Peyer's patch (tissue), 4 donors: ENCODE measurements around the gene ZMYND19. TPM values are rescaled to one million over a fixed set of nuclear protein-coding genes. Genes with fewer than 3 reads are reported as not detected.
A peak's percentile ranks its signal among the peaks of the same experiment; 100 is the strongest.
"Not testable (repeated sequence)": the region's sequence is repeated elsewhere in the genome, so short reads cannot be mapped to it uniquely, and the experiment has no call there.

Experiments used
- DNase-seq, 3 donors: peaks; one replicate each; pipeline ENCODE4 v3.0.0-alpha.2; 2017 to 2019
- H3K27ac ChIP-seq, 4 donors: fragments of 200-600 bp; sonication (generic); one replicate each; pipeline ENCODE4 v1.5.1; 2016 to 2019
- H3K27me3 ChIP-seq, 2 donors: fragments of 200-600 bp; sonication (generic); one replicate each; pipeline ENCODE4 v1.5.1; 2019
- H3K36me3 ChIP-seq, 3 donors: fragments of 200-600 bp; sonication (generic); one replicate each; pipeline ENCODE4 v1.5.1; 2016 to 2019
- H3K4me1 ChIP-seq, 4 donors: fragments of 200-600 bp; sonication (generic); one replicate each; pipeline ENCODE4 v1.5.1; 2016 to 2019
- H3K4me3 ChIP-seq, 4 donors: fragments of 200-600 bp; sonication (generic); 1 replicate in 3 of 4; 2 replicates in 1 of 4; pipeline ENCODE4 v1.5.1; 2016 to 2019; ENCODE audit warnings: mild to moderate bottlenecking in 1 of 4
- H3K9me3 ChIP-seq, 4 donors: fragments of 200-600 bp; sonication (generic); one replicate each; pipeline ENCODE4 v1.5.1; 2016 to 2019; ENCODE audit warnings: mild to moderate bottlenecking in 1 of 4
- POLR2A ChIP-seq, 2 donors: fragments of 450-650 bp; IDR thresholded peaks; one replicate each; pipeline ENCODE4 v1.5.1; 2017; ENCODE audit warnings: antibody characterized with exemption in 2 of 2, mild to moderate bottlenecking in 2 of 2, moderate library complexity in 2 of 2
- total RNA-seq, 4 donors: library from RNA; depleted of rRNA; stranded (reverse); fragments of >200 nt; gene quantifications; one replicate each; pipeline ENCODE4 v1.1.0, GENCODE V29; 2016
- TF ChIP-seq, protein P1 (sequence below), 6 experiments: fragments of 450-650 bp in 4 of 6; fragments of 200-600 bp in 2 of 6; sonication (generic) in 1 of 6; IDR thresholded peaks; one replicate each; pipeline ENCODE4 v1.5.1; 2017 to 2019; ENCODE audit warnings: antibody characterized with exemption in 6 of 6, mild to moderate bottlenecking in 3 of 6, moderate library complexity in 1 of 6

ZMYND19 gene
- total RNA-seq, 4 donors from 2014 or later = 8.8 to 16.8 (median 12.9) TPM

- Histone ChIP-seq H3K36me3 (no peaks in the 10 kb centered on the region), H3K27ac (no peak overlapping the region), H3K4me3 (no peak overlapping the region), H3K27me3 (no peaks in the 10 kb centered on the region), H3K9me3 (no peaks in the 10 kb centered on the region), H3K4me1 (no peaks in the 10 kb centered on the region)
- no peak for DNase-seq
- TF ChIP-seq, protein P1, sequence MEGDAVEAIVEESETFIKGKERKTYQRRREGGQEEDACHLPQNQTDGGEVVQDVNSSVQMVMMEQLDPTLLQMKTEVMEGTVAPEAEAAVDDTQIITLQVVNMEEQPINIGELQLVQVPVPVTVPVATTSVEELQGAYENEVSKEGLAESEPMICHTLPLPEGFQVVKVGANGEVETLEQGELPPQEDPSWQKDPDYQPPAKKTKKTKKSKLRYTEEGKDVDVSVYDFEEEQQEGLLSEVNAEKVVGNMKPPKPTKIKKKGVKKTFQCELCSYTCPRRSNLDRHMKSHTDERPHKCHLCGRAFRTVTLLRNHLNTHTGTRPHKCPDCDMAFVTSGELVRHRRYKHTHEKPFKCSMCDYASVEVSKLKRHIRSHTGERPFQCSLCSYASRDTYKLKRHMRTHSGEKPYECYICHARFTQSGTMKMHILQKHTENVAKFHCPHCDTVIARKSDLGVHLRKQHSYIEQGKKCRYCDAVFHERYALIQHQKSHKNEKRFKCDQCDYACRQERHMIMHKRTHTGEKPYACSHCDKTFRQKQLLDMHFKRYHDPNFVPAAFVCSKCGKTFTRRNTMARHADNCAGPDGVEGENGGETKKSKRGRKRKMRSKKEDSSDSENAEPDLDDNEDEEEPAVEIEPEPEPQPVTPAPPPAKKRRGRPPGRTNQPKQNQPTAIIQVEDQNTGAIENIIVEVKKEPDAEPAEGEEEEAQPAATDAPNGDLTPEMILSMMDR (IDR thresholded peaks at IDR 0.05) = no peak
- TF ChIP-seq POLR2A (IDR thresholded peaks at IDR 0.05) = no peak
Measured at GRCh38 chr9:137598943-137599342, 8.6 kb upstream of the ZMYND19 start.

DNA sequence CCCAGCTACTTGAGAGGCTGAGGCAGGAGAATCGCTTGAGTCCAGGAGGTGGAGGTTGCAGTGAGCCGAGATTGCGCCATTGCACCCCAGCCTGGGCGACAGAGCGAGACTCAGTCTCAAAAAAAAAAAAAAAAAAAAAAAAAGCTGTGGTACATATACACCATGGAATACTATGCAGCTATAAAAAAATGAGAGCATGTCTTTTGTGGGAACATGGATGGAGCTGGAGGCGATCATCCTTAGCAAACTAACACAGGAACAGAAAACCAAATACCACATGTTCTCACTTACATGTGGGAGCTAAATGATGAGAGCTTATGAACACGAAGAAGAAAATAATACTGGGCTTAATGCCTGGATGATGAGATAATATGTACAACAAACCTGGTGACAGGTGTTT, 6.3 kb upstream of the ZMYND19 start:
- H3K36me3 ChIP-seq, DNase-seq, H3K4me3 ChIP-seq, H3K27me3 ChIP-seq, H3K27ac ChIP-seq, H3K9me3 ChIP-seq, H3K4me1 ChIP-seq: not testable (repeated sequence)

DNA sequence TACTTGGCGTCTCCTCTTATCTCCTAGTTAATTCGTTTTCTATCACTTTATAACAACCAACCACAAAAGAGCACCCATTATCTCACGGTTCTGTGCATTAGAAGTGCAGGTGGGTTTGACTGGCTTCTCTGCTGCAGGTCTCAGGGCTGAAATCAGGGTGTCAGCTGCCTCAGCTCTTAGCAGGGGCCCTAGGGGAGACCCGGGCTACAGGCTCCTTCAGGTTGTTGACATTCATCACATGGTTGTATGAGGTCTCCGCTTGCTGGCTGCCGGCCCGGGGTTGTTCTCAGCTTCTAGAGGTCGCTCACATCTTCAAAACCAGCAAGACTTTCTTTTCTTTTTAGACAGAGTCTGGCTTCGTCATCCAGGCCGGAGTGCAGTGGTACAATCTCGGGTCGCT, 2.9 kb upstream of the ZMYND19 start:
- TF ChIP-seq, protein P1 (IDR thresholded peaks at IDR 0.05) = no peak
- no peak for TF ChIP-seq POLR2A (IDR thresholded peaks at IDR 0.05)
- H3K27ac ChIP-seq = no peak overlapping the region
- H3K4me1 ChIP-seq = peaks cover 0 to 19% (median 11%) of the 10 kb centered on the region in 4 donors
- no peaks in the 10 kb centered on the region for H3K9me3 ChIP-seq
- peaks cover 0 to 3% (median 0%) of the 10 kb centered on the region in 3 donors for H3K36me3 ChIP-seq
- H3K27me3 ChIP-seq = no peaks in the 10 kb centered on the region
- no peak for DNase-seq
- H3K4me3 ChIP-seq = no peak overlapping the region

DNA sequence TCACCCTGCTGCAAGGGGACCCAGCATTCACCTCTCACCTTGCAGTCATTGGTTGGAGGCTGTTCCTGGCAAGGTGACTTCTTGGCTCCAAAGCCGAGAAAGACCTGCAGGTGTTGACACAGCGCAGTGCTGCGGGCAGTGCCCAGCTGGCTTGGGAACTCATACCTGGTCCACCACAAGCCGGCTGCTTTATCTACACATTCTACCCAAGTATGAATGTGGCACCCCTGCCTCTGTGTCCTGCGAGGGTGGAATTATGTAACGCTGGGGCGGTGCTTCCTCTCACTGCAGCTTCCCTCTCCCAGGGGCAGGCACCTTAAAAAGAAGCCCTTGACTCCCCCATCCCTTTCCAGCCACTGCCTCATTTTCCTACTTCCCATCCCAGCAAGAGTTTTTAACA, 2.5 kb upstream of the ZMYND19 start:
- DNase-seq = no peak

DNA sequence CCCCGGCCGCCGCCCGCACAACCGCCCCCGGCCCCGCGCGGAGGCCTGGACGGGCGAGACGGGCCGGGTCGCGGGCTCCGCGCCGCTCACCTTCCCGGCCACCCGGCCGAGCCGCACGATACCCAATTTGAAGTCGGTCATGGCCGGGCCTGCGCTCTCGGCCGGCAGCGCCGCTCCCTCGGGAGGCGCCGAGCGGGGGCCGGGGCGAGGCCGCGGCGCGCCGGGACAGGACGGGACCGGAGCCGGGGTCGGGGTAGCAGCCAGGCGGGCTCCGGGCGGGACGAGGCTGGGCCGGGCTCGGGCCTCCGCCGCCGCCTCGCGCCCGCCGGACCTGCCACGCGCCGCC, 216 bp downstream of the ZMYND19 start:
- Histone ChIP-seq H3K9me3 (no peaks in the 10 kb centered on the region), H3K27me3 (no peaks in the 10 kb centered on the region), H3K4me3 (peak overlapping the region; percentile 47 to 94 (median 86)), H3K4me1 (peaks cover 0 to 19% (median 11%) of the 10 kb centered on the region in 4 donors), H3K27ac (peak overlapping the region in 2 of 4 donors; percentile 63 to 76), H3K36me3 (peaks cover 0 to 27% (median 0%) of the 10 kb centered on the region in 3 donors)
- no peak for TF ChIP-seq POLR2A (IDR thresholded peaks at IDR 0.05)
- TF ChIP-seq, protein P1 (IDR thresholded peaks at IDR 0.05) = no peak
- DNase-seq = no peak

More for the DNA sequence above, 2.5 kb upstream of the ZMYND19 start:
- H3K4me1 ChIP-seq = peaks cover 0 to 19% (median 11%) of the 10 kb centered on the region in 4 donors
- peaks cover 0 to 7% (median 0%) of the 10 kb centered on the region in 3 donors for H3K36me3 ChIP-seq
- H3K27me3 ChIP-seq = no peaks in the 10 kb centered on the region
- H3K9me3 ChIP-seq = no peaks in the 10 kb centered on the region
- TF ChIP-seq, protein P1 (IDR thresholded peaks at IDR 0.05) = no peak
- TF ChIP-seq POLR2A (IDR thresholded peaks at IDR 0.05) = no peak
- H3K27ac ChIP-seq = no peak overlapping the region
- no peak overlapping the region for H3K4me3 ChIP-seq

GRCh38 chr9:137589441-137590122, 730 bp downstream of the ZMYND19 start:
- Histone ChIP-seq H3K4me1 (peaks cover 0 to 19% (median 11%) of the 10 kb centered on the region in 4 donors), H3K27me3 (no peaks in the 10 kb centered on the region)
- peak in 1 of 3 donors; percentile 59 for DNase-seq

More at GRCh38 chr9:137589441-137590122, 730 bp downstream of the ZMYND19 start:
- H3K9me3 ChIP-seq = no peaks in the 10 kb centered on the region
- TF ChIP-seq, protein P1 (IDR thresholded peaks at IDR 0.05) = no peak
- TF ChIP-seq POLR2A (IDR thresholded peaks at IDR 0.05) = no peak
- H3K36me3 ChIP-seq = peaks cover 0 to 27% (median 0%) of the 10 kb centered on the region in 3 donors
- peak overlapping the region; percentile 47 to 94 (median 86) for H3K4me3 ChIP-seq
- peak overlapping the region in 2 of 4 donors; percentile 63 to 76 for H3K27ac ChIP-seq
